HL-60 (cell line): ENCODE results near the gene PRKG2.

Source experiments
- DNase-seq, 2 experiments: peaks; one replicate each; pipeline ENCODE4 v3.0.0-alpha.2; 2010 to 2020; ENCODE audit warnings: low read depth in 1 of 2, low spot score in 1 of 2
- H3K27ac ChIP-seq: fragments of 250-450 bp; sonication (Bioruptor Pico); replicated peaks from 2 replicates; pipeline ENCODE4 v1.5.1; 2020; ENCODE audit warnings: mild to moderate bottlenecking, moderate library complexity
- H3K27me3 ChIP-seq: fragments of 250-450 bp; sonication (Bioruptor Pico); 2 replicates; pipeline ENCODE4 v1.5.1; 2021; ENCODE audit warnings: mild to moderate bottlenecking, moderate library complexity; ENCODE audit not compliant: insufficient read depth, poor library complexity, severe bottlenecking
- H3K4me3 ChIP-seq: replicated peaks from 2 replicates; pipeline ENCODE4 v1.5.1; 2011; ENCODE audit warnings: mild to moderate bottlenecking, control low read depth, low read length; ENCODE audit not compliant: insufficient read depth
- CTCF ChIP-seq: IDR thresholded peaks from one replicate; pipeline ENCODE4 v1.5.1; 2011; ENCODE audit warnings: low read length, control low read depth, inconsistent platforms; ENCODE audit not compliant: insufficient read depth
- GABPA ChIP-seq: IDR thresholded peaks from 2 replicates; pipeline ENCODE4 v1.6.1; 2012; ENCODE audit warnings: low read depth
- POLR2AphosphoS5 ChIP-seq: IDR thresholded peaks from 2 replicates; pipeline ENCODE4 v1.6.1; 2012; ENCODE audit warnings: low read depth
- SPI1 ChIP-seq: IDR thresholded peaks from 2 replicates; pipeline ENCODE4 v1.6.1; 2012; ENCODE audit warnings: low read depth, mild to moderate bottlenecking, borderline replicate concordance
- TF ChIP-seq, protein P1 (sequence below): IDR thresholded peaks from 2 replicates; pipeline ENCODE4 v1.6.1; 2012; ENCODE audit warnings: low read depth; ENCODE audit not compliant: insufficient replicate concordance

Gene PRKG2

DNA sequence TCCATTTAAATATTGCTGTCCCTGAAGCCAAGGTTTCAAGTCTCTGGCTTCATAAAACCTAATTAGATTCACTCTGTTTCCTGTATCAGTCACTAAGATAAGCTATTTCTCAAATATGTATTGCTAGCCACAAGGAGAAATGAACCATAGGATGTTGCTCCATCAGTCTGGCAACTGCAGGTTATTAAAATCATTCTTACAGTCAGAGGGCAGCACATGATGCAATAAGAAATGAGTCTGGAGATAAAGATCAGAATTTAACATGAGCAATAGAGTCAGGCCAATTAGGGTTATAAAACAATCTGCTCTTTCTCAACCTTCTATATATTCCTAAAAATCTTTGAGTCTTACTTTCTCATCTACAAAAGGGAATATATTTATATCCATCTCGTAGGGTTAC is 7.2 kb downstream of the PRKG2 start:
- no peak for DNase-seq
- peaks cover 12% of the 10 kb centered on the region for H3K27me3 ChIP-seq
- no peak overlapping the region for H3K4me3 ChIP-seq
- H3K27ac ChIP-seq: no peak overlapping the region
- TF ChIP-seq SPI1 (no peak), POLR2AphosphoS5 (no peak), GABPA (no peak)

GRCh38 chr4:81205302-81205701 is 9.7 kb downstream of the PRKG2 start:
- no peak for DNase-seq
- Histone ChIP-seq H3K27me3 (peaks cover 2% of the 10 kb centered on the region), H3K27ac (no peak overlapping the region), H3K4me3 (no peak overlapping the region)
- TF ChIP-seq POLR2AphosphoS5 (no peak), CTCF (no peak), GABPA (no peak), SPI1 (no peak)
- TF ChIP-seq, protein P1, sequence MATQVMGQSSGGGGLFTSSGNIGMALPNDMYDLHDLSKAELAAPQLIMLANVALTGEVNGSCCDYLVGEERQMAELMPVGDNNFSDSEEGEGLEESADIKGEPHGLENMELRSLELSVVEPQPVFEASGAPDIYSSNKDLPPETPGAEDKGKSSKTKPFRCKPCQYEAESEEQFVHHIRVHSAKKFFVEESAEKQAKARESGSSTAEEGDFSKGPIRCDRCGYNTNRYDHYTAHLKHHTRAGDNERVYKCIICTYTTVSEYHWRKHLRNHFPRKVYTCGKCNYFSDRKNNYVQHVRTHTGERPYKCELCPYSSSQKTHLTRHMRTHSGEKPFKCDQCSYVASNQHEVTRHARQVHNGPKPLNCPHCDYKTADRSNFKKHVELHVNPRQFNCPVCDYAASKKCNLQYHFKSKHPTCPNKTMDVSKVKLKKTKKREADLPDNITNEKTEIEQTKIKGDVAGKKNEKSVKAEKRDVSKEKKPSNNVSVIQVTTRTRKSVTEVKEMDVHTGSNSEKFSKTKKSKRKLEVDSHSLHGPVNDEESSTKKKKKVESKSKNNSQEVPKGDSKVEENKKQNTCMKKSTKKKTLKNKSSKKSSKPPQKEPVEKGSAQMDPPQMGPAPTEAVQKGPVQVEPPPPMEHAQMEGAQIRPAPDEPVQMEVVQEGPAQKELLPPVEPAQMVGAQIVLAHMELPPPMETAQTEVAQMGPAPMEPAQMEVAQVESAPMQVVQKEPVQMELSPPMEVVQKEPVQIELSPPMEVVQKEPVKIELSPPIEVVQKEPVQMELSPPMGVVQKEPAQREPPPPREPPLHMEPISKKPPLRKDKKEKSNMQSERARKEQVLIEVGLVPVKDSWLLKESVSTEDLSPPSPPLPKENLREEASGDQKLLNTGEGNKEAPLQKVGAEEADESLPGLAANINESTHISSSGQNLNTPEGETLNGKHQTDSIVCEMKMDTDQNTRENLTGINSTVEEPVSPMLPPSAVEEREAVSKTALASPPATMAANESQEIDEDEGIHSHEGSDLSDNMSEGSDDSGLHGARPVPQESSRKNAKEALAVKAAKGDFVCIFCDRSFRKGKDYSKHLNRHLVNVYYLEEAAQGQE: no peak

- TF ChIP-seq, protein P1: no peak
- TF ChIP-seq CTCF (no peak), SPI1 (no peak), GABPA (no peak), POLR2AphosphoS5 (no peak)
- H3K27me3 ChIP-seq: peaks cover 2% of the 10 kb centered on the region
- H3K4me3 ChIP-seq: no peak overlapping the region
Observed at GRCh38 chr4:81204571-81204970, 10.5 kb downstream of the PRKG2 start.

DNA sequence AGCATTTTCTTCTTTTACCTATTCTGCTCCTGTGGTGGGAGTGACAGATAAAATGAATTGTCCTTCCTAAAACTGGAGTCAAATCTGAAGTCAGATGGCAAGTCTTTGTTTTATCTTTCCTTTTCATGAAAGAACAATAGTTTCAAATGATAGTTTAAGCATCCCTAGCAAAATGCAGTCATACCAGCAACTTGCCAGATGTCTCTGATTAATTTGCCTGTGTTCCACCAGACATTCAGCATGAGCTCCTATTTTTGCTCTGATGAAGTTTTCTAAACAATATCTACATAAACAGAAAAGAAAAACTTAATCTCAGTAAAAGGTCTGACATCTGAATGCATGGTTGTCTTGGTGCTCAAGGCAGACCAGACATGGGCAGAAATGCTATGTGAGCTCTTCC is 15.2 kb downstream of the PRKG2 start:
- no peak for TF ChIP-seq GABPA
- DNase-seq: no peak
- no peaks in the 10 kb centered on the region for H3K27me3 ChIP-seq
- no peak overlapping the region for H3K4me3 ChIP-seq
- H3K27ac ChIP-seq: no peak overlapping the region

More at GRCh38 chr4:81204571-81204970, 10.5 kb downstream of the PRKG2 start:
- H3K27ac ChIP-seq: no peak overlapping the region
- DNase-seq: no peak

DNA sequence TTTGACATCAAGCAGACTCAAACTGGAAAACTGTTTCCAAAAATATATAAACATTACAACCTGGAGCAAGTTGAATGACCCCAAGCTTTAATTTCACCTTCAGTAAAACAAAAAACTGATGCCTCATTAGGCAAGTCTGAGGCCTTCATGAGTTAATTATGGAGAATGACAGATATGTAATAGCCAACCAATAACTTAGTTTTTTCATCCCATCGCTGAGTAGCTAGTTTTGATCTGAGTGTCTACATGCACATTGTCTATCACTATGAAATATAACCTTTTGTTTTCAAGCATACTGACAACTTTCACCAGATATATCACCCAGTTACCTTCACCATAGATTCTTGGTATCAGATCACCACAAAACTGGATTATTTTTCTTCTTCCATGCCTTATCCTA is 16.4 kb downstream of the PRKG2 start:
- TF ChIP-seq SPI1: no peak
- TF ChIP-seq, protein P1: no peak
- no peak for TF ChIP-seq POLR2AphosphoS5
- no peak for TF ChIP-seq CTCF
- no peak for TF ChIP-seq GABPA
- H3K27ac ChIP-seq: no peak overlapping the region
- DNase-seq: no peak
- H3K27me3 ChIP-seq: no peaks in the 10 kb centered on the region
- H3K4me3 ChIP-seq: no peak overlapping the region
